ENCODE results near the gene KLHL26. TPM values are rescaled to one million over a fixed set of nuclear protein-coding genes. Genes with fewer than 3 reads are reported as not detected.
"Not testable (repeated sequence)": the region's sequence is repeated elsewhere in the genome, so short reads cannot be mapped to it uniquely, and the experiment has no call there.

The KLHL26 gene
- total RNA-seq, 1 donor from 2014 or later = 52.8 TPM

- peaks cover 12% of the 10 kb centered on the region for H3K27me3 ChIP-seq
- no peak for TF ChIP-seq CTCF (IDR thresholded peaks at IDR 0.05)
- intact Hi-C loops (cut with DNase I) = no loop called here
Observed at GRCh38 chr19:18599485-18599884, 37.3 kb upstream of the KLHL26 start.

GRCh38 chr19:18600692-18601397 lies 36.0 kb upstream of the KLHL26 start:
- intact Hi-C loops (cut with DNase I); DNase-seq (ENCODE audit: low spot score in 2 of 2): not testable (repeated sequence)
- H3K27me3 ChIP-seq = peaks cover 19% of the 10 kb centered on the region

More at GRCh38 chr19:18599485-18599884, 37.3 kb upstream of the KLHL26 start:
- no peak for DNase-seq (ENCODE audit: low spot score in 2 of 2)
- Histone ChIP-seq H3K27ac (no peak overlapping the region), H3K4me1 (peaks cover 9 to 13% of the 10 kb centered on the region in 2 donors), H3K36me3 (no peaks in the 10 kb centered on the region), H3K4me3 (no peak overlapping the region), H3K9me3 (no peaks in the 10 kb centered on the region)

GRCh38 chr19:18601875-18602274 lies 35.0 kb upstream of the KLHL26 start:
- no peak overlapping the region for H3K27ac ChIP-seq
- TF ChIP-seq CTCF (IDR thresholded peaks at IDR 0.05) = no peak
- peaks cover 23% of the 10 kb centered on the region for H3K27me3 ChIP-seq
- intact Hi-C loops (cut with DNase I) = no loop called here
- no peak for DNase-seq (ENCODE audit: low spot score in 2 of 2)
- peaks cover 6 to 12% of the 10 kb centered on the region in 2 donors for H3K4me1 ChIP-seq
- H3K4me3 ChIP-seq = no peak overlapping the region
- H3K9me3 ChIP-seq = no peaks in the 10 kb centered on the region
- H3K36me3 ChIP-seq = no peaks in the 10 kb centered on the region

More at GRCh38 chr19:18600692-18601397, 36.0 kb upstream of the KLHL26 start:
- H3K9me3 ChIP-seq, H3K27ac ChIP-seq, H3K4me1 ChIP-seq, H3K4me3 ChIP-seq, H3K36me3 ChIP-seq: not testable (repeated sequence)

- no peak for DNase-seq (ENCODE audit: low spot score in 2 of 2)
- Histone ChIP-seq H3K9me3 (no peaks in the 10 kb centered on the region), H3K27ac (peak overlapping the region; percentile 15 to 19), H3K4me3 (peak overlapping the region in 1 of 2 donors; percentile 62), H3K27me3 (peaks cover 32% of the 10 kb centered on the region), H3K36me3 (no peaks in the 10 kb centered on the region), H3K4me1 (peaks cover 13 to 16% of the 10 kb centered on the region in 2 donors)
- intact Hi-C loops (cut with DNase I) = no loop called here
- TF ChIP-seq CTCF (IDR thresholded peaks at IDR 0.05) = peak in 2 of 3 experiments; percentile 28 to 30
Observed at GRCh38 chr19:18603255-18603957, 33.4 kb upstream of the KLHL26 start.

- Histone ChIP-seq H3K36me3 (no peaks in the 10 kb centered on the region), H3K4me1 (peaks cover 13 to 16% of the 10 kb centered on the region in 2 donors), H3K9me3 (no peaks in the 10 kb centered on the region), H3K4me3 (peak overlapping the region in 1 of 2 donors; percentile 62), H3K27me3 (peaks cover 30% of the 10 kb centered on the region), H3K27ac (peak overlapping the region; percentile 9 to 19)
- no peak for TF ChIP-seq CTCF (IDR thresholded peaks at IDR 0.05)
- DNase-seq (ENCODE audit: low spot score in 2 of 2) = no peak
- intact Hi-C loops (cut with DNase I) = no loop called here
Observed at GRCh38 chr19:18603958-18604819, 32.6 kb upstream of the KLHL26 start.

Data from ascending aorta (tissue), 2 donors.